Brain microvascular endothelial cell (primary cell): Measurements from ENCODE around the gene EYS.
A peak's percentile ranks its signal among the peaks of the same experiment; 100 is the strongest.

Experiments used
- DNase-seq: peaks from one replicate; pipeline ENCODE4 v3.0.0-alpha.2; 2020
- H3K27ac ChIP-seq: fragments of 250-450 bp; sonication (Bioruptor Pico); 2 replicates; pipeline ENCODE4 v1.5.1; 2020; ENCODE audit warnings: mild to moderate bottlenecking, moderate library complexity
- H3K27me3 ChIP-seq: fragments of 250-450 bp; sonication (Bioruptor Pico); replicated peaks from 2 replicates; pipeline ENCODE4 v1.5.1; 2020; ENCODE audit warnings: mild to moderate bottlenecking
- H3K36me3 ChIP-seq: fragments of 250-450 bp; sonication (Bioruptor Pico); replicated peaks from 2 replicates; pipeline ENCODE4 v1.5.1; 2020; ENCODE audit warnings: mild to moderate bottlenecking
- H3K4me3 ChIP-seq: 2 replicates; pipeline ENCODE4 v1.5.1; 2011; ENCODE audit warnings: low read depth, mild to moderate bottlenecking, control low read depth, low read length, moderate library complexity
- CTCF ChIP-seq: IDR thresholded peaks from 2 replicates; pipeline ENCODE4 v1.5.1; 2011; ENCODE audit warnings: low read depth, mild to moderate bottlenecking, moderate library complexity, low read length, control low read depth, inconsistent platforms; ENCODE audit errors: missing control alignments
- in situ Hi-C: cut with HindIII; loops from 2 replicates; pipeline ENCODE4 v1.10.0; 2017; ENCODE audit warnings: low sequenced_read_pairs, low pct_ligation_motif_present

The EYS gene

GRCh38 chr6:64685401-64685800 is 1021.6 kb downstream of the EYS start:
- TF ChIP-seq CTCF: no peak
- DNase-seq: no peak
- Histone ChIP-seq H3K4me3 (no peak overlapping the region), H3K27ac (no peak overlapping the region), H3K36me3 (no peaks in the 10 kb centered on the region), H3K27me3 (no peaks in the 10 kb centered on the region)
- in situ Hi-C loops: no loop called here

GRCh38 chr6:64683682-64684081 is 1023.3 kb downstream of the EYS start:
- TF ChIP-seq CTCF: no peak
- Histone ChIP-seq H3K27ac (peak overlapping the region; percentile 58), H3K36me3 (no peaks in the 10 kb centered on the region), H3K4me3 (no peak overlapping the region), H3K27me3 (no peaks in the 10 kb centered on the region)
- peak; percentile 61 for DNase-seq
- in situ Hi-C loops: no loop called here

- Histone ChIP-seq H3K27me3 (no peaks in the 10 kb centered on the region), H3K36me3 (no peaks in the 10 kb centered on the region), H3K27ac (no peak overlapping the region), H3K4me3 (no peak overlapping the region)
- in situ Hi-C loops: no loop called here
- no peak for DNase-seq
- TF ChIP-seq CTCF: no peak
Measured at GRCh38 chr6:64681416-64682160, 1025.4 kb downstream of the EYS start.

- no peaks in the 10 kb centered on the region for H3K36me3 ChIP-seq
- in situ Hi-C loops: no loop called here
- TF ChIP-seq CTCF: no peak
- no peak overlapping the region for H3K4me3 ChIP-seq
- peak; percentile 7 for DNase-seq
- peak overlapping the region; percentile 43 for H3K27ac ChIP-seq
- no peaks in the 10 kb centered on the region for H3K27me3 ChIP-seq
Measured at GRCh38 chr6:64680446-64680845, 1026.6 kb downstream of the EYS start.

GRCh38 chr6:64679416-64679815 is 1027.6 kb downstream of the EYS start:
- in situ Hi-C loops: no loop called here
- Histone ChIP-seq H3K36me3 (no peaks in the 10 kb centered on the region), H3K4me3 (no peak overlapping the region), H3K27me3 (no peaks in the 10 kb centered on the region), H3K27ac (no peak overlapping the region)
- TF ChIP-seq CTCF: no peak
- DNase-seq: no peak

GRCh38 chr6:64672651-64673050 is 1034.4 kb downstream of the EYS start:
- DNase-seq: no peak
- no peak for TF ChIP-seq CTCF
- H3K27me3 ChIP-seq: no peaks in the 10 kb centered on the region
- no peaks in the 10 kb centered on the region for H3K36me3 ChIP-seq
- in situ Hi-C loops: no loop called here
- no peak overlapping the region for H3K27ac ChIP-seq
- no peak overlapping the region for H3K4me3 ChIP-seq
